ENCODE measurements around the gene CORO6.

- TF ChIP-seq CTCF (IDR thresholded peaks at IDR 0.05), result no peak
- no peak for TF ChIP-seq POLR2A (IDR thresholded peaks at IDR 0.05)
These were observed 32.1 kb downstream of the CORO6 start for GRCh38 chr17:29590411-29591145.
